Uterus (tissue), 2 donors: Measurements from ENCODE around the gene KDM1B.

Experiments
- POLR2A ChIP-seq, 2 donors: fragments of 450-650 bp; IDR thresholded peaks; one replicate each; pipeline ENCODE4 v1.6.1; 2016; ENCODE audit warnings: antibody characterized with exemption in 2 of 2, mild to moderate bottlenecking in 1 of 2, moderate library complexity in 1 of 2
- TF ChIP-seq, protein P1 (sequence below), 4 experiments: fragments of 200-600 bp in 2 of 4; fragments of 450-650 bp in 2 of 4; sonication (generic) in 2 of 4; IDR thresholded peaks; one replicate each; pipeline ENCODE4 v1.5.1; 2016 to 2019; ENCODE audit warnings: antibody characterized with exemption in 4 of 4, mild to moderate bottlenecking in 2 of 4, moderate library complexity in 1 of 4

DNA sequence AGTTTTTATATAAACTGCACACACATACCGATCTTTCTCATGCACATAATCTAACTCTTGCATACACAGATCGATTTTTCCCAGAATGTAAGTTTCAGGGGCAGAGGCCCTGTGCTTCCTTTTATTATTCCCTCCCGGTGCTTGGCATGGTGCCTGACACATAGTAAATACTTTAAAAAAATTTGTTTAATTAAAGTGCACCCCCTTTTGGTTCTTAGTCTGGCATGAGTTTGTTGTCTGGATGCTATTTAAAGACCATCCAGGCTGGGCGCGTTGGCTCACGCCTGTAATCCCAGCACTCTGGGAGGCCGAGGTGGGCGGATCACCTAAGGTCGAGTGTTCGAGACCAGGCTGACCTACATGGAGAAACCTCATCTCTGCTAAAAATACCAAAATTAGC is 114.5 kb downstream of the KDM1B start:
- TF ChIP-seq, protein P1, sequence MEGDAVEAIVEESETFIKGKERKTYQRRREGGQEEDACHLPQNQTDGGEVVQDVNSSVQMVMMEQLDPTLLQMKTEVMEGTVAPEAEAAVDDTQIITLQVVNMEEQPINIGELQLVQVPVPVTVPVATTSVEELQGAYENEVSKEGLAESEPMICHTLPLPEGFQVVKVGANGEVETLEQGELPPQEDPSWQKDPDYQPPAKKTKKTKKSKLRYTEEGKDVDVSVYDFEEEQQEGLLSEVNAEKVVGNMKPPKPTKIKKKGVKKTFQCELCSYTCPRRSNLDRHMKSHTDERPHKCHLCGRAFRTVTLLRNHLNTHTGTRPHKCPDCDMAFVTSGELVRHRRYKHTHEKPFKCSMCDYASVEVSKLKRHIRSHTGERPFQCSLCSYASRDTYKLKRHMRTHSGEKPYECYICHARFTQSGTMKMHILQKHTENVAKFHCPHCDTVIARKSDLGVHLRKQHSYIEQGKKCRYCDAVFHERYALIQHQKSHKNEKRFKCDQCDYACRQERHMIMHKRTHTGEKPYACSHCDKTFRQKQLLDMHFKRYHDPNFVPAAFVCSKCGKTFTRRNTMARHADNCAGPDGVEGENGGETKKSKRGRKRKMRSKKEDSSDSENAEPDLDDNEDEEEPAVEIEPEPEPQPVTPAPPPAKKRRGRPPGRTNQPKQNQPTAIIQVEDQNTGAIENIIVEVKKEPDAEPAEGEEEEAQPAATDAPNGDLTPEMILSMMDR (IDR thresholded peaks at IDR 0.05), result no peak
- no peak for TF ChIP-seq POLR2A (IDR thresholded peaks at IDR 0.05)
